ENCODE results near the gene SPHK2.

The SPHK2 gene

DNA sequence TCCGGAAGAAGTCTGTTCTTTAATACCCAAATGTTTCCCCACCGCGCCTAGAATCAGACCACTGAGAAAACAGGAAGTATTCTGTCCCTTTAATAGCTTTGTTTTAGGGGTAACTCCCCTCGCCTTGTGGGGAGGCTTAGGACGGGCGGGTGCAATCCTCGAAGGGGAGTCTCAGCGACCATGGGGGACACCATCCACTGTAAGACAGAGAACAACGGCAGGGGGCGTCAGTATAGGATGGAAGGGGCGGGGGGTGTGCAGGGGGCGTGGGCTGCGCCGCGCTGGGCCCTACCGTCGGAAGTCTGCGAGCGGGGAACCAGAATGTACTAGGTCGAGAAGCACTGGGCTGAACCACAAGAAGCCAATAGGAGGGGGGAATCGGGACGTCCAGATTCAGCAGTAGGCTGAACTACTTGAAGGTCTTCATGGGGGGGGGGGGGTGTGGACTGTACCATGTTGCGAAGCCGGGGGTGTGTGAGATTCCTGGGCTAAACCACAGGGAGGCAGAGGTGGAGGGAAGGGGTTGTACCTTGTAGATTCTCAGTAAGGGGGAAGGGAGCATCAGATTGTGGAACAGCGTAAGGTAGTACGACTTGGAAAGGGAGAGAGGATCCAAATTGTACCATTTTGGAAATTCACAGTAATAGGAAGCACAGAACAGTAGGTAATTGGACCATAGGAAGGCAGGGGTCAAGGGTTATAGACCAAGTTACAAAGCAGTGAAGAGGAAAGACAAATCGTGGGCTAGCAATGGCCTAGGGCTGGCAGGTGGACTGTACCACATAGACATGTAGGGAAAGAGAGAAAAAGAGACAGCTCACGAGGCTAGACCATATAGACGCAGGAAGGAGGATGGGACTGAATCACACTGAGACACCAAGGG, 18.9 kb downstream of the SPHK2 start:
- WGBS, 2 experiments: 13% methylated on average over 29 of the region's 29 CpGs
- H3K36me3 ChIP-seq (ENCODE audit: control insufficient read depth, insufficient read depth, low read length): no peaks in the 10 kb centered on the region
- H3K27me3 ChIP-seq (ENCODE audit: control insufficient read depth, insufficient read depth, low read length, poor library complexity, severe bottlenecking): peaks cover 10% of the 10 kb centered on the region
- H3K4me3 ChIP-seq (ENCODE audit: insufficient read depth, low read depth, low read length): peak overlapping the region; percentile 38
- H3K9me3 ChIP-seq (ENCODE audit: control insufficient read depth, low read length): no peaks in the 10 kb centered on the region
- H3K4me1 ChIP-seq (ENCODE audit: control insufficient read depth, insufficient read depth, low read length): peaks cover 13% of the 10 kb centered on the region
- peak overlapping the region; percentile 95 for H3K27ac ChIP-seq (ENCODE audit: insufficient read depth, low read depth, low read length, poor library complexity, severe bottlenecking)

DNA sequence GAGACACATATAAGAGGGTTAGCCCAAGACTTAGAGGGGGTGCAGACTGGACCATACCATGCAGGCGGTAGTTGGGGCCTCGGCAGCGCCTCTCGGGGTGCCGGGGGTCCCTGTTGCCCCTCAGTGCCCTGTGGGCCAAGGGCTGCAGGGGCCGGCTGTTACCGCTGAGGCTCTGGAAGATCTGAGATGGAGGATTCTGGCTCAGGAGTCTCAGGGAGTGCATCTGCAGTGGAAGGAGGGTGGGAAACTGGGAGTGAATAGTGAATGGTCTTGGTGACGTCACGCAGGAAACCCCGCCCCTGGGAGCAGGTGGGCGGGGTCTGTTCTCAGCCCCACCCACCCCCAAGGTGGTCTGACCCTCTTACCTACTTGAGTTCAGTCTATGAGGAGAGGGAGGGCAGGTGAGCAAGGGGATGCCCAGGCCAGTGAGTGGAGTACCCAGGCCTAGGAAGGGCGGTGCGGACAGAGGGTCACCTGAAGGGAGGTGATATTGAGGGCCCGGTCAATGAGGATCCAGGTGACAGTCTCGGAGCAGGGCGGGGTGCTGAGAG, 19.6 kb downstream of the SPHK2 start:
- 87 to 89% methylated on average over 16 of the region's 16 CpGs for WGBS, 2 experiments
- Histone ChIP-seq H3K27ac (ENCODE audit: insufficient read depth, low read depth, low read length, poor library complexity, severe bottlenecking) (peak overlapping the region; percentile 67), H3K4me1 (ENCODE audit: control insufficient read depth, insufficient read depth, low read length) (peaks cover 13% of the 10 kb centered on the region), H3K9me3 (ENCODE audit: control insufficient read depth, low read length) (no peaks in the 10 kb centered on the region), H3K4me3 (ENCODE audit: insufficient read depth, low read depth, low read length) (peak overlapping the region; percentile 3), H3K36me3 (ENCODE audit: control insufficient read depth, insufficient read depth, low read length) (no peaks in the 10 kb centered on the region), H3K27me3 (ENCODE audit: control insufficient read depth, insufficient read depth, low read length, poor library complexity, severe bottlenecking) (peaks cover 10% of the 10 kb centered on the region)

DNA sequence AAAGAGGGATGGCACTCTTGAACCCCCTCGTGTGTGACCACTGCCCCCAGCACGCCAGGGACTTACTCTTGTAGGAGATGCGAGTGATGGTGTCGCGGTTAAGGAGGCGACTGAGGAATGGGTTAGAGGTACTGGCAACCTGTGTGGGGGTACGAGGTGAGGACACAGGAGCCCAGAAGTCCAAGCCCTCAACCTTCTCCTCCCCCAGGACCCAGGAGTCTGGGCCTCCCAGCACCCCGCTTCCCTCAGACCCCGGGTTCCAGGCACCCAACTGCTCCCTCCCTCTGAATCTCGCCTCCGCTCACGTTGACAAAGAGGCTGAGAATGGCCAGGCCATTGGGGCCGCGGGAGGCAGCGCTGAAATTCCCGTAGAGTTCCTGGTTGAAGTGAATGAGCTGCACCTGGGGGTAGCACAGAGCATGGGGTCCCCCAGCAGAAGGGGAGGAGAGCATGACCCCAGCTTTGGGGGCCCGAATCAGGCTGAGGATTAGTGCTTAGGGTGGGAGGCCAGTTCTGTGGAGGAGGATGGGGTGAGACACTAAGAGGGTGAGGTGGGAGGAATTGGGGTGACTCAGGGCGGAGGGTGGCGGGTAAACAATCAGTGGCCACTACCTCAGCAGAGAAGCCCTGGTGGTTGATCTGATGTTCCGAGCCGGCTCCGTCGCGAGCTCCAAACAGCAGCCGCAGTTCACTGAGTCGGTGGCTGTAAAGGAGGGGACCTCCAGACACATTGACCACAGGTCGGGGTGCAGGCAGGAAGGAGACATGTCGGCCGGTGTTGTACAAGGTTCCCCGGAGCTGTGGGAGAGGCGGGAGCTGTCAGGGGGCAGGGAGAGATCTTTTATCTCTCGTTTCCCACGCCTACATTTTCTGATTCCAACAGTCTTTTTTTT, 20.4 kb downstream of the SPHK2 start:
- H3K4me3 ChIP-seq (ENCODE audit: insufficient read depth, low read depth, low read length): no peak overlapping the region
- H3K27ac ChIP-seq (ENCODE audit: insufficient read depth, low read depth, low read length, poor library complexity, severe bottlenecking): no peak overlapping the region
- no peaks in the 10 kb centered on the region for H3K36me3 ChIP-seq (ENCODE audit: control insufficient read depth, insufficient read depth, low read length)
- WGBS, 2 experiments: 89% methylated on average over 33 of the region's 33 CpGs
- peaks cover 10% of the 10 kb centered on the region for H3K27me3 ChIP-seq (ENCODE audit: control insufficient read depth, insufficient read depth, low read length, poor library complexity, severe bottlenecking)
- no peaks in the 10 kb centered on the region for H3K9me3 ChIP-seq (ENCODE audit: control insufficient read depth, low read length)
- peaks cover 16% of the 10 kb centered on the region for H3K4me1 ChIP-seq (ENCODE audit: control insufficient read depth, insufficient read depth, low read length)

DNA sequence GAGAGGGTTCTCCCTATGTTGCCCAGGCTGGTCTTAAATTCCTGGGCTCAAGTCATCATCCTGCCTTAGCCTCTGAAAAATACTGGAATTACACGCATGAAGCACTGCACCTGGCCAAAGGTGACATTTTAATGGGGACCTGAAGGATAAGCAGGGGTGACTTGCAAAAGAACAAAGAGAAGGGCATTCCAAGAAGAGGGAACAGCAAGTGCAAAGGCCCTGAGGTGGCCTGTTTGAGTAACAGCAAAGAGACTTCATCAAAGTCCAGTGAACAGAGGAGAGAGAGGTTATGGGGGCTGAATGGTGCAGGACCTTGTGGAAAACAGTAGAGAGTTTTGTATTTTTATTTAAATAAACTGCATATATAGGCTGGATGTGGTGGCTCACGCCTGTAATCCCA, 22.5 kb downstream of the SPHK2 start:
- 91 to 98% methylated on average over 2 of the region's 2 CpGs for WGBS, 2 experiments
- Histone ChIP-seq H3K4me3 (ENCODE audit: insufficient read depth, low read depth, low read length) (no peak overlapping the region), H3K9me3 (ENCODE audit: control insufficient read depth, low read length) (no peaks in the 10 kb centered on the region), H3K27ac (ENCODE audit: insufficient read depth, low read depth, low read length, poor library complexity, severe bottlenecking) (no peak overlapping the region), H3K4me1 (ENCODE audit: control insufficient read depth, insufficient read depth, low read length) (peaks cover 11% of the 10 kb centered on the region), H3K27me3 (ENCODE audit: control insufficient read depth, insufficient read depth, low read length, poor library complexity, severe bottlenecking) (no peaks in the 10 kb centered on the region), H3K36me3 (ENCODE audit: control insufficient read depth, insufficient read depth, low read length) (no peaks in the 10 kb centered on the region)

DNA sequence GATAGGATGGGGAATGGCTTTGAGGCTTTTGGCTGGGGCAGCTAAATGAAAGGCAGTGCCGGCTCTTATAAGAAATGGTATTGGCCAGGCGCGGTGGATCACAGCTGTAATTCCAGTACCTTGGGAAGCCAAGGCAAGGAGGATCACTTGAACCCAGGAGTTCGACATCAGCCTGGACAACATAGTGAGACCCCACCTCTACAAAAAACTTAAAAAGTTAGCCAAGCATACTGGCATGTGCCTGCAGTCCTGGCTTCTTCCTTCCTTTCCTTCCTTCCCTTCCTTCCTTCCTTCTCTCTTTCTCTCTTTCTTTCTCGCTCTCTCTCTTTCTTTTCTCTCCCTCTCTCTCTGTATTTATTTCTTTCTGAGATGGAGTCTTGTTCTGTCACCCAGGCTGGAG, 23.6 kb downstream of the SPHK2 start:
- H3K4me1 ChIP-seq (ENCODE audit: control insufficient read depth, insufficient read depth, low read length): peaks cover 11% of the 10 kb centered on the region
- 94 to 95% methylated on average over 5 of the region's 5 CpGs for WGBS, 2 experiments

DNA sequence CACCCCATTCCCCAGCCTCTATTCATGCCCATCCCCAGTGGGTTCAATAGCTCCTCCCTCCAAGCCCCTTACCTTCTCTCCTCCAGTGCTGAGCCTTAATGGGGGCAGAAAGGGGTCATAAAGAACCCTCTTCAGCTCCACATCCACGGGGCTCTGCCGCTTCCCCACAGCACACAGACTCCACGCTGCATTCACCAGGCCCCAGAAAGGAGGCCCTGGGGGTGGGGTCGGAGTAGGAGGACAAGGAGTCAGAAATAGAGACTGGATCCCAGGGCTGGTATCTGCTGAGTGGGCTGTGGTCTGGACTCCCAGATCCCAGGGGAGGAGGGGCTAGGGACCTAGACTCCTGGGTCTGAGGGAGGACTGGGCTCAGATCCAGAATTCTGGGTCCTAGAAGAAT, 25.0 kb downstream of the SPHK2 start:
- H3K27me3 ChIP-seq (ENCODE audit: control insufficient read depth, insufficient read depth, low read length, poor library complexity, severe bottlenecking): no peaks in the 10 kb centered on the region
- H3K9me3 ChIP-seq (ENCODE audit: control insufficient read depth, low read length): no peaks in the 10 kb centered on the region
- H3K4me3 ChIP-seq (ENCODE audit: insufficient read depth, low read depth, low read length): peak overlapping the region; percentile 57
- 45 to 62% methylated on average over 4 of the region's 4 CpGs for WGBS, 2 experiments
- H3K36me3 ChIP-seq (ENCODE audit: control insufficient read depth, insufficient read depth, low read length): no peaks in the 10 kb centered on the region
- peaks cover 4% of the 10 kb centered on the region for H3K4me1 ChIP-seq (ENCODE audit: control insufficient read depth, insufficient read depth, low read length)
- H3K27ac ChIP-seq (ENCODE audit: insufficient read depth, low read depth, low read length, poor library complexity, severe bottlenecking): no peak overlapping the region

More for the DNA sequence above, 23.6 kb downstream of the SPHK2 start:
- Histone ChIP-seq H3K9me3 (ENCODE audit: control insufficient read depth, low read length) (no peaks in the 10 kb centered on the region), H3K27me3 (ENCODE audit: control insufficient read depth, insufficient read depth, low read length, poor library complexity, severe bottlenecking) (no peaks in the 10 kb centered on the region), H3K36me3 (ENCODE audit: control insufficient read depth, insufficient read depth, low read length) (no peaks in the 10 kb centered on the region), H3K4me3 (ENCODE audit: insufficient read depth, low read depth, low read length) (no peak overlapping the region), H3K27ac (ENCODE audit: insufficient read depth, low read depth, low read length, poor library complexity, severe bottlenecking) (no peak overlapping the region)

DNA sequence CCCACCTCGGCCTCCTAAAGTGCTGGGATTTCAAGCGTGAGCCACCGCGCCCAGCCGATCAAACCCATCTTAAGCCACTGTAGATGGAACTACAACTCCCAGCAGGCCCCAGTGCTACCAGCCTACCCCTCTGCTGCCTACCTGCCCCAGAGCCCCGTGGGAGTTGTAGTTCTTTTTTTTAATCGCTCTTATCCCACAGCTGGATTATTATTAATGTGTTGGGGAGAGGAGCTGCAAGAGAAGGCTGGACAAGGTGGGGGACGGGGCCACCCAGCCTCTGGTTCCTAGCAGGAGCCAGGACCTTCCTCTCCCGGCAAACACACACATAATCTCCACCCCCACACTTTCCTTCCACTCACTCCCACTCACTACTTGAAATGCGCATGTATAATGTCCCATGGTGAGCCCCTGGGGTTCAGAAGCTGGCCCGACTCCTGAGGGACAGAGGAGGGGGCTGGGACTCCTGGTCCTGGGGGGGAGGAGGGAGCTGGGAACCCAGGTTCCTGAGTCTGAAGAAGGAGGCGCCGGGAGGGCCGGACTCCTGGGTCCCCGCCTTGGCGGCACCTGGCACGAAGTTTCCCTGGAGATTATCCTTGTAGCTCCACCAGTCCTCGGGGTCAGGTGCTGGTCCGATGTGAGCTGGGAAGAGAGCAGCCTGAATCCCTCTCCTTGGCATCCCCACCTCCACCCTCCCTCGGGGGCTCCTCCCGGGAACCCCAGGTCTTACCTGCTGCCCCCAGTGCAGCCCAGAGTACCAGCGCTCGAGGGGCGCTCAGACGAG, 25.7 kb downstream of the SPHK2 start:
- no peaks in the 10 kb centered on the region for H3K9me3 ChIP-seq (ENCODE audit: control insufficient read depth, low read length)
- H3K27me3 ChIP-seq (ENCODE audit: control insufficient read depth, insufficient read depth, low read length, poor library complexity, severe bottlenecking): no peaks in the 10 kb centered on the region
- no peaks in the 10 kb centered on the region for H3K36me3 ChIP-seq (ENCODE audit: control insufficient read depth, insufficient read depth, low read length)
- 0 to 1% methylated on average over 23 to 25 of the region's 25 CpGs for WGBS, 2 experiments
- peak overlapping the region; percentile 89 for H3K27ac ChIP-seq (ENCODE audit: insufficient read depth, low read depth, low read length, poor library complexity, severe bottlenecking)
- peaks cover 4% of the 10 kb centered on the region for H3K4me1 ChIP-seq (ENCODE audit: control insufficient read depth, insufficient read depth, low read length)
- peak overlapping the region; percentile 57 for H3K4me3 ChIP-seq (ENCODE audit: insufficient read depth, low read depth, low read length)

DNA sequence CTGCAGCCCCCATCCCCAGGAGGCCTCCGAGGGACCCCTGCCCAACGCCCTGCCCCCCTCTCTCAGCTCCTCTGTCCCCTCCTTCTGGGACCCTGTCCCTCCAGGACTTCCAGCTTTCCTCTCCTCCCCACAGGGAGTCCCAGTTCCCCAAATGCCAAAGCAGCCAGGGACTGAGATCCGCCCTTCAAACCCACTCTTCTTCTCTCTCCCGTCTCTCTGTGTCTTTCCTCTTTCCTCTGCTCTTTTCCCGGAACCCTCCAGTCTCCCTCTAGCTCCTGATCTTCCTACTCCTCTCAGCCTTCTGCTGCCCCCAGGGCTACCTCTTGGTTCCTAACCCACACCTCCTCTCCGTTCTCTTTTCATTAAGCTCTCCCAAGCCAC, 26.3 kb downstream of the SPHK2 start:
- Histone ChIP-seq H3K27ac (ENCODE audit: insufficient read depth, low read depth, low read length, poor library complexity, severe bottlenecking) (peak overlapping the region; percentile 89), H3K4me1 (ENCODE audit: control insufficient read depth, insufficient read depth, low read length) (peaks cover 4% of the 10 kb centered on the region), H3K27me3 (ENCODE audit: control insufficient read depth, insufficient read depth, low read length, poor library complexity, severe bottlenecking) (no peaks in the 10 kb centered on the region), H3K4me3 (ENCODE audit: insufficient read depth, low read depth, low read length) (peak overlapping the region; percentile 57), H3K36me3 (ENCODE audit: control insufficient read depth, insufficient read depth, low read length) (no peaks in the 10 kb centered on the region), H3K9me3 (ENCODE audit: control insufficient read depth, low read length) (no peaks in the 10 kb centered on the region)
- 0% methylated on average over 6 of the region's 6 CpGs for WGBS, 2 experiments

DNA sequence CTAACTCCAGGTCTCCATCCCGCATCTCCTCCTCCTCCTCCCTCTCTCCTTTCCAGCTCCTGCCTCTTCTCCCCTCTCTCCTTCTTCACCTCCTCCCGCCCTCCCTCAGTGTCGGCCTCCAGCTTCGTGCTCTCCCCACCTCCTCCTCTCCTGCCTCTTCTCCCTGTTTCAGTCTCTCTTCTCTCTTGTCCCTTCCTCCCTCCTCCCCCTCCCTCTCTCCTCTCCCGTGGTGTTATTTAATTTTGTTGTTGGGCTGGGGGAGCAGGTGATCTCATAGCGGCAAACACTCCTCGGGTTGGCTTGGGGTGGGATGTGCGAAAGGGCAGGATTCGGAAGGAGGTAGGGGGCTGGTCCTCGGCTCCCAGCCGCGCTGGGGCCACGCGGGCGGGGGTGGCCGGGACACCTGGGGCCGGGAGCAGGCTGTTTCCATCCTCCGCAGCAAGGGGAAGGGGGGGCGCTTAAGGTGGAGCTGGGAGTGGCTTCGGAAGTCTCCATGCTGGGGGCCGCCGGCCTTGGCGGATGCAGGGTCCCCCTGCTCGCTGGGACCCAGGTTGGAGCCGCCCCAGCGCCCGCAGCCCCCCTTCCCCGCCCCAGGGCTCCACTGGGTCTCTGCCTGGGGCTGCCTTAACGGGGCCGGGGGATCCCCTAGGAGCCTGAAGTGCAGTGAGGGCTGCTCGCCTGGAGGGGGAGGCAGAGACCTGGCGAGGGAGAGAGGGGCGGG, 26.9 kb downstream of the SPHK2 start, which contains the start of gene CA11:
Gene CA11, minus strand, starts transcription at position 187 of the 721 bp plus-strand sequence. CDS start 555 bp downstream, outside the sequence.
- H3K27me3 ChIP-seq (ENCODE audit: control insufficient read depth, insufficient read depth, low read length, poor library complexity, severe bottlenecking): no peaks in the 10 kb centered on the region
- H3K9me3 ChIP-seq (ENCODE audit: control insufficient read depth, low read length): no peaks in the 10 kb centered on the region
- H3K36me3 ChIP-seq (ENCODE audit: control insufficient read depth, insufficient read depth, low read length): no peaks in the 10 kb centered on the region
- peaks cover 4% of the 10 kb centered on the region for H3K4me1 ChIP-seq (ENCODE audit: control insufficient read depth, insufficient read depth, low read length)
- H3K27ac ChIP-seq (ENCODE audit: insufficient read depth, low read depth, low read length, poor library complexity, severe bottlenecking): peak within 1 kb of the TSS; percentile 89
- H3K4me3 ChIP-seq (ENCODE audit: insufficient read depth, low read depth, low read length): peak within 1 kb of the TSS; percentile 57
- 0 to 1% methylated on average over 32 of the region's 33 CpGs for WGBS, 2 experiments

Measured in ectodermal cell (in vitro differentiated cells).